HG02981 (cell line): ENCODE measurements around the gene LRCOL1.

ENCODE experiments used
- ATAC-seq: cut with Tn5 transposase; IDR thresholded peaks from one replicate; pipeline ENCODE4 v1.9.1; 2021; ENCODE audit warnings: mild to moderate bottlenecking, moderate library complexity; ENCODE audit not compliant: unreplicated experiment

Gene LRCOL1

GRCh38 chr12:132554845-132555630, 55.3 kb downstream of the LRCOL1 start:
- ATAC-seq, result no peak
